ENCODE data around the gene SNAP47.

Gene SNAP47

DNA sequence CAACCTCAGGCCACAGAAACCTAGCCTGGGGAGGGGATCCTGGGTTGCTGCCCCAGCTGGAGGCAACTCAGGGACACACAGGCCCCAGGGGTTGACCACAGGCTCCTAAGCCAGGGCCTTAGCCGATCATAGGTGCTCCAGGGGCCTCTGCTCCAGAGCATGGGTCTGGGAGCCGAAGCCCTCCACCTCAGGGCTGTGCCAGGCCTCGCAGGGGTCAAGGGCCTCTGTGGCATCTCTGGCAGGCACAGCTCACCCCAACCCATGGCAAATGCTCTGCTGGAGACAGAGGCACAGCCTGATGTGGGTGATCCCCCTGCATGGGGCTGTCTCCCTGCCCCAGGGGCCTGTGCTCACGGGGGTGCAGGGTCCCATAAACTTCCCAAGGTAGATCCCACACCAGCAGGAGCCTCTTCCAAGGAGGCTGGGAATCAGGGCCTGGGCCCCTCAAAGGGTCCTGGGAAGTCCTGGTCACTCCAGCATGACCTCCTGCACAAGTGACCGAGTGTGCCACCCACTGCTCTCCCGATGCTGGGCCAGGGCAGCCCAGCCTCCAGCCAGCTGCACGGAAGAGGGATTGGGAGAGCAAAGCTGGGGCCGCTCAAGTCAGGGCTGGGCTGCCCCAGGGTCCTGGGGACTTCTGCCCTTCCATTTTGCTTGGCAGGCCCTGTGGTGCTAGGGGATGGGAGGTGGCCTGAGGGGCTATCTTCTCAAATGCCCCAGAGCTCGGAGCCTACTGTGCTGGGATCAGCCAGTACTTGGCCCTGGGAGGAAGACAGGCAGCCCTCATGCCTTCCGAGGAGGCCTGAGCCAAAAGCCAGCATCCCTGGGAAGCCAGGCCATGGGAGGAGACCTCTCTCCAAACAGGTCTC, 58.1 kb downstream of the SNAP47 start:
- no peaks in the 10 kb centered on the region for H4K20me1 ChIP-seq (ENCODE audit: insufficient read depth, low read length)
- no peak for DNase-seq
- H3K9me2 ChIP-seq (replicated peaks; ENCODE audit: insufficient read depth, low read length), result no peaks in the 10 kb centered on the region
- no peak overlapping the region for H2AFZ ChIP-seq (ENCODE audit: low read length)
- H3F3A ChIP-seq (ENCODE audit: insufficient read depth, low read length), result no peaks in the 10 kb centered on the region
- no peaks in the 10 kb centered on the region for H3K9me3 ChIP-seq (replicated peaks; ENCODE audit: insufficient read depth, low read length)
- H3K27me3 ChIP-seq (replicated peaks; ENCODE audit: insufficient read depth, low read length), result no peaks in the 10 kb centered on the region
- TF ChIP-seq EZH2 (optimal IDR thresholded peaks at IDR 0.05; ENCODE audit: low read depth, low read length) (no peak), CTCF (IDR thresholded peaks at IDR 0.05; ENCODE audit: low read length) (no peak), EZH2phosphoT487 (IDR thresholded peaks at IDR 0.05; ENCODE audit: low read length) (no peak)
- no peaks in the 10 kb centered on the region for H3K36me3 ChIP-seq (replicated peaks; ENCODE audit: insufficient read depth, low read length)
- no peaks in the 10 kb centered on the region for H3K79me2 ChIP-seq (ENCODE audit: low read length)
- no peak overlapping the region for H3K27ac ChIP-seq (ENCODE audit: low read length)
- H3K9ac ChIP-seq (ENCODE audit: low read length), result no peak overlapping the region
- H3K4me1 ChIP-seq (ENCODE audit: low read length), result no peaks in the 10 kb centered on the region
- H3K4me3 ChIP-seq (ENCODE audit: low read length), result no peak overlapping the region
- no peak overlapping the region for H3K4me2 ChIP-seq (ENCODE audit: low read depth, low read length)

DNA sequence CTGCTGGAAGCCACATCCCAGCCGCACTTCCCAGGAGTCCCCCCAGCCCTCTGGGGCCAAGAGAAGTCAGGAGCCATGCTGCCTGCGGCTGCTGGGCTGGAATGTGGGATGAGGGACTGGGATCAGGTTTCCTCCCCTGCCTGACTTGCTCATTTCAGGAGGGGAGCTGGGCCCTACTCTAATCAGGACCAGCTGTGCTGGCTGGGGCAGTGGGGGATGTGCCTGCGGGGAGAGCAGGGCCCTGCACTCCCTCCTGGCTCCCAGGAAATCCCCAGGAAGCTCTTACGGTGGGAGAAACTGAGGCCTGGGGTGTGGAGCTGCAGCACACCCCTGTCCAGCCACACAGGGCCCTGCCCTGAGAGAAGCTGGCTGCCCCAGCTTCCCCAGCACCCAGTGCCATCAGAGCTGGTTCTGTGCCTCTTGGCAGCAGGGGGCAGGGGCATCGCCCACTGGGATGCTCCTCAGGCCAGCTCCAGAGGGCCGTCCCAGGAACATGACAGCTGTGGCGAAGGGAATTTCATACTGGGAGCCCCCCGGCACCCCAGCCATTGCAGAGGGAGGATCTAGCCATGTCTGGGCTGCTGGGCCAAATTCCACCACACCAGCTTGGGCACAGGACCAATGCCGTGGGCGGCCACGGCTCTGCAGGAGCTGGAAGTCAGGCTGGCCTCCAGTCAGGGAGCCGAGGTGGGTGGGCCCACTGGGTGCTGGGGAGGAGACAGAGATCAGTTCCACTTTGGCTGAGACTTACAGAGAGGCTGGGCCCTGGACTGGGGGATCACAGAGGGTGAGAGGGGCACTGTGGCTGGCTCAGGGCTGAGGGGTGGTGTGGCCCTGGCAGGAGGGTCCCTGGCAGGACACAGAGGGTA, 58.9 kb downstream of the SNAP47 start:
- no peak overlapping the region for H2AFZ ChIP-seq (ENCODE audit: low read length)

DNA sequence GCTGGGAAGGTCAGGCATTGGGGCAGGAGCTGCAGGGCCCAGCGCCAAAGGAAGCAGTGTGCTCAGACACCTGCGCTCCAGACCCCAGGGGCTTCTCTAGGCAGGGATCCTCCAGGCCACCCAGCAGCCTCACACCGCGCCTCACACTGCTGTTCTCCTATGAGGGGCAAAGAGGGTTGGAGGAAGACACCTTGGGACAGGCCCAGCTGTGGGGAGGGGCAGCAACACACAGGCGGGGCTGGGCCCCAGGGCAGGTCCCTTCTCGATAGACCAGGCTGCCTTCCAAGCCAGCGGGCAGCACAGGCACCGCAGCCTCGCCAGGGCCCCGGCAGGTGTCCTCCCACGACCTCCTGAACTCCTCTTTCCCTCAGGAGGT, 59.6 kb downstream of the SNAP47 start:
- Histone ChIP-seq H3K27ac (ENCODE audit: low read length) (no peak overlapping the region), H2AFZ (ENCODE audit: low read length) (no peak overlapping the region), H3K4me1 (ENCODE audit: low read length) (no peaks in the 10 kb centered on the region), H3F3A (ENCODE audit: insufficient read depth, low read length) (no peaks in the 10 kb centered on the region), H3K9ac (ENCODE audit: low read length) (no peak overlapping the region), H3K9me2 (replicated peaks; ENCODE audit: insufficient read depth, low read length) (no peaks in the 10 kb centered on the region), H3K27me3 (replicated peaks; ENCODE audit: insufficient read depth, low read length) (no peaks in the 10 kb centered on the region), H4K20me1 (ENCODE audit: insufficient read depth, low read length) (no peaks in the 10 kb centered on the region), H3K79me2 (ENCODE audit: low read length) (no peaks in the 10 kb centered on the region), H3K36me3 (replicated peaks; ENCODE audit: insufficient read depth, low read length) (no peaks in the 10 kb centered on the region), H3K4me2 (ENCODE audit: low read depth, low read length) (no peak overlapping the region), H3K9me3 (replicated peaks; ENCODE audit: insufficient read depth, low read length) (no peaks in the 10 kb centered on the region), H3K4me3 (ENCODE audit: low read length) (no peak overlapping the region)
- DNase-seq, result no peak
- TF ChIP-seq EZH2 (optimal IDR thresholded peaks at IDR 0.05; ENCODE audit: low read depth, low read length) (no peak), CTCF (IDR thresholded peaks at IDR 0.05; ENCODE audit: low read length) (no peak), EZH2phosphoT487 (IDR thresholded peaks at IDR 0.05; ENCODE audit: low read length) (no peak)

More for the DNA sequence above, 58.9 kb downstream of the SNAP47 start:
- Histone ChIP-seq H3K4me1 (ENCODE audit: low read length) (no peaks in the 10 kb centered on the region), H3K9me3 (replicated peaks; ENCODE audit: insufficient read depth, low read length) (no peaks in the 10 kb centered on the region), H3K27me3 (replicated peaks; ENCODE audit: insufficient read depth, low read length) (no peaks in the 10 kb centered on the region), H3K79me2 (ENCODE audit: low read length) (no peaks in the 10 kb centered on the region), H3K4me3 (ENCODE audit: low read length) (no peak overlapping the region), H4K20me1 (ENCODE audit: insufficient read depth, low read length) (no peaks in the 10 kb centered on the region), H3K4me2 (ENCODE audit: low read depth, low read length) (no peak overlapping the region), H3K9me2 (replicated peaks; ENCODE audit: insufficient read depth, low read length) (no peaks in the 10 kb centered on the region), H3K9ac (ENCODE audit: low read length) (no peak overlapping the region), H3F3A (ENCODE audit: insufficient read depth, low read length) (no peaks in the 10 kb centered on the region), H3K36me3 (replicated peaks; ENCODE audit: insufficient read depth, low read length) (no peaks in the 10 kb centered on the region), H3K27ac (ENCODE audit: low read length) (no peak overlapping the region)
- DNase-seq, result no peak
- no peak for TF ChIP-seq EZH2 (optimal IDR thresholded peaks at IDR 0.05; ENCODE audit: low read depth, low read length)
- no peak for TF ChIP-seq CTCF (IDR thresholded peaks at IDR 0.05; ENCODE audit: low read length)
- TF ChIP-seq EZH2phosphoT487 (IDR thresholded peaks at IDR 0.05; ENCODE audit: low read length), result no peak

Measured in MM.1S (cell line).